ENCODE data around the gene CDK17. TPM values are rescaled to one million over a fixed set of nuclear protein-coding genes. Genes with fewer than 3 reads are reported as not detected.

CDK17 gene
- total and polyA plus RNA-seq, 11 donors: 6.7 to 31.7 (median 22.9) TPM

- H3K27ac ChIP-seq: no peak overlapping the region
- DNase-seq (no peak), ATAC-seq (no peak)
- TF ChIP-seq POLR2A (IDR thresholded peaks at IDR 0.05): no peak
- TF ChIP-seq CTCF (IDR thresholded peaks at IDR 0.05): no peak
- intact Hi-C loops (cut with DNase I): no loop called here
- no peaks in the 10 kb centered on the region for H3K27me3 ChIP-seq
- peaks cover 0 to 82% (median 67%) of the 10 kb centered on the region in 9 donors for H3K36me3 ChIP-seq
- H3K9me3 ChIP-seq: no peaks in the 10 kb centered on the region
- H3K4me3 ChIP-seq: no peak overlapping the region
- H3K4me1 ChIP-seq: no peaks in the 10 kb centered on the region
Measured at GRCh38 chr12:96274331-96274730, 125.9 kb downstream of the CDK17 start.

- no peak for TF ChIP-seq CTCF (IDR thresholded peaks at IDR 0.05)
- TF ChIP-seq POLR2A (IDR thresholded peaks at IDR 0.05): no peak
- intact Hi-C loops (cut with DNase I): no loop called here
- ATAC-seq (no peak), DNase-seq (no peak)
- peaks cover 0 to 82% (median 67%) of the 10 kb centered on the region in 9 donors for H3K36me3 ChIP-seq
- no peak overlapping the region for H3K4me3 ChIP-seq
- no peaks in the 10 kb centered on the region for H3K4me1 ChIP-seq
- H3K27ac ChIP-seq: no peak overlapping the region
- H3K27me3 ChIP-seq: no peaks in the 10 kb centered on the region
- WGBS, 4 donors: 79 to 87% (median 84%) methylated on average over 8 of the region's 8 CpGs
- no peaks in the 10 kb centered on the region for H3K9me3 ChIP-seq
Measured at GRCh38 chr12:96271469-96272199, 128.6 kb downstream of the CDK17 start.

GRCh38 chr12:96266238-96266637 is 134.0 kb downstream of the CDK17 start:
- Histone ChIP-seq H3K9me3 (no peaks in the 10 kb centered on the region), H3K4me1 (peaks cover 0 to 14% (median 4%) of the 10 kb centered on the region in 12 donors), H3K4me3 (no peak overlapping the region), H3K27ac (no peak overlapping the region), H3K27me3 (no peaks in the 10 kb centered on the region), H3K36me3 (peaks cover 0 to 95% (median 71%) of the 10 kb centered on the region in 9 donors)
- TF ChIP-seq POLR2A (IDR thresholded peaks at IDR 0.05) (no peak), CTCF (IDR thresholded peaks at IDR 0.05) (no peak)
- ATAC-seq (no peak), DNase-seq (no peak)
- WGBS, 4 donors: 63 to 79% (median 74%) methylated on average over 2 of the region's 2 CpGs
- intact Hi-C loops (cut with DNase I): no loop called here

- ATAC-seq (no peak), DNase-seq (no peak)
- Histone ChIP-seq H3K27me3 (no peaks in the 10 kb centered on the region), H3K4me3 (no peak overlapping the region), H3K36me3 (peaks cover 0 to 95% (median 71%) of the 10 kb centered on the region in 9 donors), H3K27ac (no peak overlapping the region), H3K4me1 (peaks cover 0 to 15% (median 4%) of the 10 kb centered on the region in 12 donors), H3K9me3 (no peaks in the 10 kb centered on the region)
- no peak for TF ChIP-seq POLR2A (IDR thresholded peaks at IDR 0.05)
- TF ChIP-seq CTCF (IDR thresholded peaks at IDR 0.05): no peak
- intact Hi-C loops (cut with DNase I): no loop called here
- 92 to 98% (median 95%) methylated on average over 1 of the region's 1 CpG for whole genome bisulfite sequencing, 4 donors
Measured at GRCh38 chr12:96265836-96266235, 134.4 kb downstream of the CDK17 start.
